OCI-LY7 (cell line): ENCODE results near the gene SCTR. TPM values are rescaled to one million over a fixed set of nuclear protein-coding genes. Genes with fewer than 3 reads are reported as not detected.

Experiments used
- BruUV-seq: library from RNA; stranded (reverse); fragments of 400-500 nt; replicated peaks from 2 replicates; lab custom pipeline; 2021; lab: Mats Ljungman, UMichigan
- CTCF ChIA-PET: fragments of 300-600 bp; sonication (Branson Sonifier 250); formaldehyde crosslinking; loops from one replicate; lab custom pipeline; 2022; ENCODE audit warnings: antibody characterized with exemption; ENCODE audit not compliant: unreplicated experiment; lab: Charles Lee
- POLR2A ChIA-PET: fragments of 300-600 bp; sonication (Branson Sonifier 250); formaldehyde crosslinking; loops from one replicate; lab custom pipeline; 2022; ENCODE audit warnings: antibody characterized with exemption; lab: Charles Lee
- DNase-seq: peaks from one replicate; pipeline ENCODE4 v3.0.0-alpha.2; 2015; ENCODE audit warnings: low spot score
- H2AFZ ChIP-seq: fragments of 200-600 bp; sonication (generic), shearing (Covaris generic); 2 replicates; pipeline ENCODE4 v1.6.1; 2014; ENCODE audit warnings: mild to moderate bottlenecking, antibody characterized with exemption, low read length, moderate library complexity
- H3K27ac ChIP-seq: fragments of 200-600 bp; sonication (generic); 2 replicates; pipeline ENCODE4 v1.5.1; 2014; ENCODE audit warnings: mixed run types, low read depth, mild to moderate bottlenecking, moderate library complexity, low read length, inconsistent platforms; ENCODE audit not compliant: poor library complexity, severe bottlenecking
- H3K36me3 ChIP-seq: fragments of 200-600 bp; sonication (generic); 2 replicates; pipeline ENCODE4 v1.6.1; 2014; ENCODE audit warnings: mild to moderate bottlenecking, antibody characterized with exemption, low read length, moderate library complexity, mixed read lengths; ENCODE audit not compliant: insufficient read depth
- H3K4me1 ChIP-seq: fragments of 200-600 bp; sonication (generic); 2 replicates; pipeline ENCODE4 v1.5.1; 2014; ENCODE audit warnings: mild to moderate bottlenecking, low read length; ENCODE audit not compliant: insufficient read depth, poor library complexity, severe bottlenecking
- H3K4me2 ChIP-seq: fragments of 200-600 bp; sonication (generic); 2 replicates; pipeline ENCODE4 v1.6.1; 2014; ENCODE audit warnings: mild to moderate bottlenecking, low read length
- H3K4me3 ChIP-seq: fragments of 200-600 bp; sonication (generic); 2 replicates; pipeline ENCODE4 v1.5.1; 2014; ENCODE audit warnings: mild to moderate bottlenecking, low read depth, low read length; ENCODE audit not compliant: poor library complexity, severe bottlenecking
- H3K79me2 ChIP-seq: fragments of 200-600 bp; sonication (generic); 2 replicates; pipeline ENCODE4 v1.6.1; 2016; ENCODE audit warnings: low read depth, mild to moderate bottlenecking, low read length, moderate library complexity, mixed read lengths; ENCODE audit not compliant: insufficient read depth
- H3K9me2 ChIP-seq: fragments of 200-600 bp; sonication (generic); 2 replicates; pipeline ENCODE4 v1.6.1; 2016; ENCODE audit warnings: mild to moderate bottlenecking, low read length, mixed read lengths; ENCODE audit not compliant: insufficient read depth
- H3K9me3 ChIP-seq: fragments of 200-600 bp; sonication (generic); 2 replicates; pipeline ENCODE4 v1.6.1; 2014; ENCODE audit warnings: mild to moderate bottlenecking, mixed run types, low read length, mixed read lengths
- H4K20me1 ChIP-seq: fragments of 200-600 bp; sonication (generic); 2 replicates; pipeline ENCODE4 v1.6.1; 2014; ENCODE audit warnings: mild to moderate bottlenecking, antibody characterized with exemption, low read length, moderate library complexity, mixed read lengths; ENCODE audit not compliant: insufficient read depth
- EZH2phosphoT487 ChIP-seq: fragments of 200-600 bp; sonication (generic); IDR thresholded peaks from 2 replicates; pipeline ENCODE4 v1.6.1; 2018; ENCODE audit warnings: low read depth, borderline replicate concordance, mild to moderate bottlenecking, mixed run types, antibody characterized with exemption, low read length, moderate library complexity, mixed read lengths
- intact Hi-C: fragments of 100-400 bp; cut with micrococcal nuclease; formaldehyde crosslinking; loops from one replicate; pipeline ENCODE4 v1.10.0; 2022; ENCODE audit not compliant: unreplicated experiment
- total RNA-seq, 2 experiments: library from RNA; depleted of rRNA in 1 of 2; stranded (reverse); fragments of >200 nt in 1 of 2; shearing (Covaris generic) in 1 of 2; gene quantifications; 2 replicates each; pipeline ENCODE4 v1.2.3, GENCODE V29; 2014 to 2022
- TF ChIP-seq, protein P1 (sequence below): fragments of 200-600 bp; sonication (generic); conservative IDR thresholded peaks from 2 replicates; pipeline ENCODE4 v1.5.1; 2014; ENCODE audit warnings: mild to moderate bottlenecking, antibody characterized with exemption, low read length, moderate library complexity, mixed read lengths

The SCTR gene
- total RNA-seq, 2 experiments from 2014 or later: not detected

- H2AFZ ChIP-seq: no peak overlapping the region
- BruUV-seq: no TSS peak
- H3K9me3 ChIP-seq: no peaks in the 10 kb centered on the region
- H4K20me1 ChIP-seq: no peaks in the 10 kb centered on the region
- H3K4me3 ChIP-seq: no peak overlapping the region
- ChIA-PET CTCF (interaction anchor here (0.6 to 2.5 kb wide), 7 partner anchors 9 to 1468 kb away, joined by 3 to 8 read pairs (median 4); no protein-coding TSS in a partner anchor), POLR2A (interaction anchor here (1.3 kb wide), 1 partner anchor 13 kb away, joined by 3 read pairs; no protein-coding TSS in a partner anchor)
- no peak overlapping the region for H3K4me2 ChIP-seq
- DNase-seq: no peak
- H3K4me1 ChIP-seq: peaks cover 3% of the 10 kb centered on the region
- H3K9me2 ChIP-seq: no peaks in the 10 kb centered on the region
- H3K27ac ChIP-seq: no peak overlapping the region
- intact Hi-C loops: loop anchor here (1.0 to 2.0 kb wide), 3 partner anchors 69 to 593 kb away; no protein-coding TSS in a partner anchor
- H3K79me2 ChIP-seq: no peaks in the 10 kb centered on the region
- H3K36me3 ChIP-seq: no peaks in the 10 kb centered on the region
- no peak for TF ChIP-seq EZH2phosphoT487
- TF ChIP-seq, protein P1, sequence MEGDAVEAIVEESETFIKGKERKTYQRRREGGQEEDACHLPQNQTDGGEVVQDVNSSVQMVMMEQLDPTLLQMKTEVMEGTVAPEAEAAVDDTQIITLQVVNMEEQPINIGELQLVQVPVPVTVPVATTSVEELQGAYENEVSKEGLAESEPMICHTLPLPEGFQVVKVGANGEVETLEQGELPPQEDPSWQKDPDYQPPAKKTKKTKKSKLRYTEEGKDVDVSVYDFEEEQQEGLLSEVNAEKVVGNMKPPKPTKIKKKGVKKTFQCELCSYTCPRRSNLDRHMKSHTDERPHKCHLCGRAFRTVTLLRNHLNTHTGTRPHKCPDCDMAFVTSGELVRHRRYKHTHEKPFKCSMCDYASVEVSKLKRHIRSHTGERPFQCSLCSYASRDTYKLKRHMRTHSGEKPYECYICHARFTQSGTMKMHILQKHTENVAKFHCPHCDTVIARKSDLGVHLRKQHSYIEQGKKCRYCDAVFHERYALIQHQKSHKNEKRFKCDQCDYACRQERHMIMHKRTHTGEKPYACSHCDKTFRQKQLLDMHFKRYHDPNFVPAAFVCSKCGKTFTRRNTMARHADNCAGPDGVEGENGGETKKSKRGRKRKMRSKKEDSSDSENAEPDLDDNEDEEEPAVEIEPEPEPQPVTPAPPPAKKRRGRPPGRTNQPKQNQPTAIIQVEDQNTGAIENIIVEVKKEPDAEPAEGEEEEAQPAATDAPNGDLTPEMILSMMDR: no peak
Observed at GRCh38 chr2:119475857-119476244, 48.4 kb downstream of the SCTR start.

GRCh38 chr2:119475225-119475856, 48.9 kb downstream of the SCTR start:
- no peak overlapping the region for H3K4me3 ChIP-seq
- CTCF ChIA-PET: interaction anchor here (2.5 kb wide), 1 partner anchor 60 kb away, joined by 8 read pairs; no protein-coding TSS in a partner anchor
- H3K9me2 ChIP-seq: no peaks in the 10 kb centered on the region
- TF ChIP-seq, protein P1: peak; percentile 26; the same call in 1 of the 2 replicates
- no peak for TF ChIP-seq EZH2phosphoT487
- H3K4me2 ChIP-seq: no peak overlapping the region
- peaks cover 3% of the 10 kb centered on the region for H3K4me1 ChIP-seq
- POLR2A ChIA-PET: interaction anchor here (0.9 to 1.3 kb wide), 2 partner anchors 14 to 164 kb away, joined by 3 to 5 read pairs; no protein-coding TSS in a partner anchor
- BruUV-seq: no TSS peak
- H2AFZ ChIP-seq: no peak overlapping the region
- H3K27ac ChIP-seq: no peak overlapping the region
- DNase-seq: peak; percentile 55
- H3K9me3 ChIP-seq: no peaks in the 10 kb centered on the region
- H3K79me2 ChIP-seq: no peaks in the 10 kb centered on the region
- no peaks in the 10 kb centered on the region for H3K36me3 ChIP-seq
- no peaks in the 10 kb centered on the region for H4K20me1 ChIP-seq
- intact Hi-C loops: no loop called here
